Renal cortical epithelial cell (primary cell): ENCODE data around the gene LANCL2. TPM values are rescaled to one million over a fixed set of nuclear protein-coding genes. Genes with fewer than 3 reads are reported as not detected.
"Not testable (repeated sequence)": the region's sequence is repeated elsewhere in the genome, so short reads cannot be mapped to it uniquely, and the experiment has no call there.

Experiments used
- DNase-seq: peaks from one replicate; pipeline ENCODE4 v3.0.0-alpha.2; 2011; ENCODE audit warnings: low read depth
- total RNA-seq: library from RNA; depleted of rRNA; stranded (reverse); fragments of >200 nt; gene quantifications from 2 replicates; pipeline ENCODE4 v1.2.3, GENCODE V29; 2014

The LANCL2 gene
- total RNA-seq = 13.4 and 26.0 TPM in 2 replicates

GRCh38 chr7:55365205-55365674, at the start of gene LANCL2:
TSS of gene LANCL2 (plus strand) at chr7:55365337. CDS start at chr7:55366026, 689 bp downstream.
- peak; percentile 17 for DNase-seq

GRCh38 chr7:55325371-55325792, 39.8 kb upstream of the LANCL2 start:
- no peak for DNase-seq

GRCh38 chr7:55326081-55326835, 38.9 kb upstream of the LANCL2 start:
- DNase-seq = no peak

- DNase-seq = no peak
Observed at GRCh38 chr7:55326945-55327626, 38.1 kb upstream of the LANCL2 start.

GRCh38 chr7:55335151-55335550, 30.0 kb upstream of the LANCL2 start:
- DNase-seq = no peak

- DNase-seq = no peak
Observed at GRCh38 chr7:55335786-55336185, 29.4 kb upstream of the LANCL2 start.

GRCh38 chr7:55336540-55336939, 28.6 kb upstream of the LANCL2 start:
- DNase-seq = no peak

- DNase-seq = no peak
Observed at GRCh38 chr7:55339033-55340000, 25.8 kb upstream of the LANCL2 start.

GRCh38 chr7:55342216-55342871, 22.8 kb upstream of the LANCL2 start:
- no peak for DNase-seq

GRCh38 chr7:55343002-55343781, 21.9 kb upstream of the LANCL2 start:
- no peak for DNase-seq

- DNase-seq = no peak
Observed at GRCh38 chr7:55343860-55344606, 21.1 kb upstream of the LANCL2 start.

GRCh38 chr7:55344840-55345239, 20.3 kb upstream of the LANCL2 start:
- no peak for DNase-seq

GRCh38 chr7:55345292-55345691, 19.8 kb upstream of the LANCL2 start:
- no peak for DNase-seq

- no peak for DNase-seq
Observed at GRCh38 chr7:55348502-55348901, 16.6 kb upstream of the LANCL2 start.

GRCh38 chr7:55349121-55349520, 16.0 kb upstream of the LANCL2 start:
- DNase-seq = no peak

- no peak for DNase-seq
Observed at GRCh38 chr7:55350281-55350680, 14.9 kb upstream of the LANCL2 start.

- no peak for DNase-seq
Observed at GRCh38 chr7:55351263-55351662, 13.9 kb upstream of the LANCL2 start.

GRCh38 chr7:55352947-55353273, 12.2 kb upstream of the LANCL2 start:
- not testable (repeated sequence) for DNase-seq

- no peak for DNase-seq
Observed at GRCh38 chr7:55360486-55360885, 4.7 kb upstream of the LANCL2 start.

- no peak for DNase-seq
Observed at GRCh38 chr7:55361560-55361959, 3.6 kb upstream of the LANCL2 start.
